GM21619 (cell line): ENCODE data around the gene CMAS.
"Not testable (repeated sequence)": the region's sequence is repeated elsewhere in the genome, so short reads cannot be mapped to it uniquely, and the experiment has no call there.

Source experiments
- ATAC-seq: cut with Tn5 transposase; IDR thresholded peaks from one replicate; pipeline ENCODE4 v1.9.1; 2021; ENCODE audit not compliant: unreplicated experiment

The CMAS gene

DNA sequence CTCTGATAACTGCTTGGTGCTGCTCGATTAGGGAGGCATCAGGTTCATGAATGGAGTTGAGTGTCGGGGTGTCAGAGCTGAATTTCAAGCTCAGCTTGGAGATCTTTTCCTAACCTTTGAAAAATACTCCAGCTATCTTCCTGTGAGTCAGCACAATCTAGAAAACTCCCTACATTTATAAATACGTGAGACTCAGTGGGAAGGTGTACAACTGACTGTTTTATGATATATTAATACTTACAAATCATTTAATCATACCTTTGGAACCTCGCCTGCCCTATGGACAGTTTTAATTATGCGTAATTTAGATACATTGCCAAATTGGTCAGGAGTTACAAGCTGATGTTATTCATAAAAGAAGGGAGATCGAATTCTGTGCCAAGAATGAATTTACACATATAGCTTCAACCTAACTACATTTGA is 961 bp downstream of the CMAS start:
- ATAC-seq: peak; percentile 31

DNA sequence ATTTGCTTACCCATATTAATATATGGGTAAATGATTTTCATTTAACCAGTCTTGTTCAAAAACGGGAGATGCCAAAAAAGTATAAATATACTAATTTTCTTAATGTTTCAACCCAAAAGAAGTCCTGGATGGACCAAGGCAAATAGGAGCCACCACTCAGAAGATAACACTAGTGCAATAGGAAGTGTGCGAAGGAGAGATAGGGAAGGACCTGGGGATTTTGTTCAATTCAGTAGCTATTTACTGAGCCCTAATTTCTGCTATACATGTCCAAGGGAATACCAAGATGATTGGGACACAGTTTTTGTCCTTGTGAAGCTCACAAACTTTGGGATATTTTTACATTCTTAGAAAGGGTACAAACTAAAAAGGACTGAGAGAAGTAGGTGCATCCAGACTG is 1.5 kb downstream of the CMAS start:
- ATAC-seq: no peak

DNA sequence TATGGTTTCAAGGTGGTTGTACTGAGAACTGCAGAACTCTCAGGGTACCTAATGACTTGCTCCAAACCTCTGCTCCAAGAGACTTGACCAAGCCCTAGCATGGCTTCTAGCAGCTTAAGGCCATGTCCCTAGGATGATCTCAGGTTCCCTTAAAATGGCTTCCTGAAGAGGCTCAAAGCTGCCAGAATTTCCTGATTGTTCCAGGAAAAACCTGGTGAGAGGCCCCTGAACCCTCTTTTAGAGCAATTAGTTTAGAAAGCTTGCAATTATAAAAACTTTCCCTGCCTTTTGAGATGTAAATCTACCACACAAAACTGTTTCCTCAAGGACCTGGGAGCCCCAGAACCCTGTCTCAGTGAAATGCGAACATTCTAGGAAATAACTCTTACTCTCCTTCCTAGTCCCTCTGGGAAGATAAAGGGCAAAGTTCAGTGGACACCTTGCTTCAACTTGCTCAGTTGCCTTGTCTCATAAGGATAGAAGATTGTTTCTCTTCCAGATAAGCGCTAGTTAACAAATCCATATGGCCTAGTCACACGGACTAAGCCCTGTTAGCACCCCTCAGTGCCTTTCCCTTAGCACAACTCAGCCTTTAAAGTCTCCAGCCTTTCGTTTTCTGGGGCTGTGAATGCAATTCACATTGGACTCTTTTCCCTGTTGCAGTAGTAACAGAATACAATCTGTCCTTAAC is 2.5 kb downstream of the CMAS start:
- no peak for ATAC-seq

DNA sequence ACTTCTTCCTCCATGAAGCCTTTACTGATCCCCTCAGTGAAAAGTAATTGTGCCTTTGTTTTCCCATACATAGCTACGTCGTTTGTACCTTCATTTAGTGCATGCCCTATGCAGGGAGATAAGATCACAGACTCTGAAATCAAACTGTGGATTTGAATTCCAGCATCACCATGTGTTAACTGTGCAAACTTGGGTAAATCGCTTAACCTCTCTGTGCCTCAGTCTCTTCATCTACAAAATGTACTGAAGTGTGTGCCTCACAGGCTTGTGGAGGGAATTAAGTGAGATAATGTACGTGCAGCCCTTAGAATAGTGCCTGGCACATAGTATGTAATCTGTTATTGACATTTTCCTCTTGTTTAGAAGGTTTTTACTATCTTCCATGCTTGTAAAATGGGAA is 4.1 kb downstream of the CMAS start:
- no peak for ATAC-seq

DNA sequence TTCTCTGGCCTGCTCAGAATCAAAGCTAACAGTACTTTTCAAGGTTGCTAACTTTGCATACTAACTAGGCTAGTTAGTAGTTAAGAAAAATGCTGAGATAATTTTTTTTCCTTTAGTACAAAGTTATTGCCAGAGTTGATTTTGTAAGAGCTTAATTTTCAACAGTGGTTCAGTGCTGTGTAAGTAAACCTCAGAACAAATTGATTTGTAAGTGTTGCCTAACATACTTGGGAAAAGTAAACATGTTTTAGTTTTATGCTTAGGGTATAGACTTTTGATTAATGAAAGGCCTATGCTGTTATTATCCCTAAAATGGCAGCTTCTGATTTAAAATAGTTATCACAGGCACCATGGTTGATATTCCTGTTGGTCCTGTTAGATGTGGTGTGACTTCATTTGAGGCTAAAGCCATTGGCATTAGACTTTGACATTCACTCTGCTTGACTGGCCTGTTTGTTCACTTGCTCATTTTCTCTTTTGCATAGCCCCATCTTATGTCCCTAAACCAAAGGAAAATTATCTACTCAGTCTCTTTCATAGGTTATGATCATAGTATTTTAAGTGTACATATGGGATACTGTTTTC is 5.2 kb downstream of the CMAS start:
- no peak for ATAC-seq

DNA sequence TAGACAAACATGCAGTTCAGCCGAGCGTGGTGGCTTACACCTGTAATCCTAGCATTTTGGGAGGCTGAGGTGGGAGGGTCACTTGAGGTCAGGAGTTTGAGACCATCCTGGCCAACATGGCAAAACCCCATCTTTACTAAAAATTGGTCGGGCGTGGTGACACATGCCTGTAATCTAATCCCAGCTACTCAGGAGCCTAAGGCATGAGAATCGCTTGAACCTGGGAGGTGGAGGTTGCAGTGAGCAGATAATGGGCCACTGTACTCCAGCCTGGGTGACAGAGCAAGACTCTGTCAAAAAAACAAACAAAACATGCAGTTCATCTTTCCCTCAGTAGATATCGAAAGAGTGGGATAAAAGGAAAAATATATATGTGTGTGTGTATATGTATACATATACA is 7.0 kb downstream of the CMAS start:
- not testable (repeated sequence) for ATAC-seq

DNA sequence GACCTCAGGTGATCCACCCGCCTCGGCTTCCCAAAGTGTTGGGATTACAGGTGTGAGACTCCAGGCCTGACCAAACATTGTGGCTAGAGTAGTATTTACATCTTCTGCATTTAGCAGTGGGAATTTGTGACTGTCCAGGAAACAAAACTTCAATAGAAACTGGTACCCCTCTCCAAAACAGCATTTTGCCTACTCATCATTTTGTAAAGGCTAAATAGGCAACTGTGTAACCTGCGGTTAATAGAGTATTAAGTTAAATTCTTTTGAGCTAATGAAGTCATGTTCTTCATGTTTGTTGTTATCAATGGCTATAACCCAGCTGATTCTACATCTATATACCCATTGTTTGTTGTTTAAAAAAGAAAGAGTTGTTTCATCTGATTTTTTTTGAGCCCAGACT is 8.1 kb downstream of the CMAS start:
- no peak for ATAC-seq

DNA sequence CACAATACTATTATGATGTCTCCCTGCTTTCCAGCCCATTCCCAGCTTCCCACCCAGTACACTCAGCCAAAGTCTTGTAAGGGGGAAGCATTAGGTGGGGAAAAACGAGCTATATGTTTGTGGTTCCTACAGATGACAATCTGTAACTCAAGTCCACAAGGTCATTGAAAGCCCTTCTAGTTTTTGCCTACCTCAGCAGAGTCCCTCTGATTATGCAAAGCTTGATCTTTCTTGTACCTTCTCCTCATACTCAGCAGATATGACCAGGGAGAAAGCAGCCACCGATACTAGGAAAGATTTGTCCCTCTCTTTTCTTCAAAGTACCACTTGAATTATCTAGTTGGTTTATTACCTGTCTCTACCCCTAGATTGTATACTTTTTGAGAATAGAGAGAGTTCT is 10.6 kb downstream of the CMAS start:
- ATAC-seq: no peak

DNA sequence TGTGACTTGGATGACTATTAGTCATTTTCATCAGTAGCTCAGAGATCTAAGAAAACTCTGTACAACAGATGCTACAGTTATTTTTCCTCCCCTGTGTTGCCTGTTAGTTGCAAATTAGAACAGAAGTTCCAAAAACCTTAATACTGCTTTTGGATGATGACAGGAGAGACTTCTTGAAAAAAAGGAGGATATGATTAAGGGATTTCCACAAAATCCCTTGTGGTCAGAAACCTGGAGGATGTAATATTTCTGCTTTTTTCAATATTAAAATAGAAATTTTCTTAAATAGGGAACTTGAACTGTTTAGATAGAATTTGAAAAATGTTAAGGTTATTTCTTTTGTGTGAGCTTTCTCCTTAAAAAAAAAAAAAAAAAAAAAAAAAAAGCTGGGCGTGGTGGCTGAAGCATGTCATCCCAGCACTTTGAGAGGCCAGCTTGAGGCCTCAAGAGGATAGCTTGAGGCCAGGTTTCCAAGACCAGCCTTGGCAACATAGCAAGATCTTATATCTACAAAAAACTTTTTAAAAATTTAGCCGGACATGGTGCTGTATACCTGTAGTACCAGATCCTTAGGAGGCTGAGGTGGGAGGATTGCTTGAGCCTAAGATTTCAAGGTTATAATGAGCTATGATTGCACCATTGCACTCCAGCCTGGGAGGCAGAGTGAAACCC is 14.1 kb downstream of the CMAS start:
- ATAC-seq: no peak

DNA sequence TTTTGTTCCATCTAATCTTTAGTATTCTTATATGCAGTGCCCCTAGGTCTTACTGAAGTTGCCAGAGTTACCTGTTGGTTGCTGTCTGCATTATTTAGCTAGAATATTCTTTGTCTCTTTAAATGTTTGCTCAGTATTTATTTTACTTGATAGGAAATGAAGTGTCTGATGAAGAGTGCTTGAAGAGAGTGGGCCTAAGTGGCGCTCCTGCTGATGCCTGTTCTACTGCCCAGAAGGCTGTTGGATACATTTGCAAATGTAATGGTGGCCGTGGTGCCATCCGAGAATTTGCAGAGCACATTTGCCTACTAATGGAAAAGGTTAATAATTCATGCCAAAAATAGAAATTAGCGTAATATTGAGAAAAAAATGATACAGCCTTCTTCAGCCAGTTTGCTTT is 18.9 kb downstream of the CMAS start:
- ATAC-seq: no peak

DNA sequence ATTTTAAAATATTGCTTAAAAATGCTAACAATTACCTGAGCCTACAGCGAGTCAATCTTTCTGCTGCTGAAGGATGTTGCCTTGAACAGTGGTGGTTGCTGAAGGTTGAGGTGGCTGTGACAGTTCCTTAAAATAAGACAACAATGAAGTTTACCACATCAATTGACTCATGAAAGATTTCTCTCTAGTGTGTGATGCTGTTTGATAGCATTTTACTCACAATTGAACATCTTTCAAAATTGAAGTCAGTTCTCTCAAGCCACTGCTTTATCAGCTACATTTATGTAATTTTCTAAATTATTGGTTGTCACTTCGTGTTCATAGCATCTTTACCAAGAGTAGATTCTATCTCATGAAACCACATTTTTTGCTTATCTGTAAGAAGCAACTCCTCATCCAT is 20.3 kb downstream of the CMAS start:
- no peak for ATAC-seq

DNA sequence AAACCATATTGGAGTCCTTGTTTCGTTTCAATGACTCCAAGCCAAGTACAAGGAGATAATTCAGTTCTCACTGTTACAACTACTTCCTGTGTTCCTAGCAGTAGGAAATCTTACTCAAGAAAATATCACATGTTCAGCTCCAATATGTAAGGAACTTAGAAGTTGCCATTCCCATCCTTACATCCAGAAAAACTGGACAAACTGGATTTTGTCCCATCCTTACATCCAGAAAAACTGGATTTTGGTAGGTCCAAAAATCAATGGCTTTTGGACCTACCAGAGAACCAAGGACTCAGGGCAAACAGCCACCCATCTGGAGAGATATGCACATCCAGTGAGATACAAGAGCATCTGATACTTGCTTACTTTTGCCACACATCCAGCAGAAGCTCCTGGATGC is 23.8 kb downstream of the CMAS start:
- no peak for ATAC-seq

DNA sequence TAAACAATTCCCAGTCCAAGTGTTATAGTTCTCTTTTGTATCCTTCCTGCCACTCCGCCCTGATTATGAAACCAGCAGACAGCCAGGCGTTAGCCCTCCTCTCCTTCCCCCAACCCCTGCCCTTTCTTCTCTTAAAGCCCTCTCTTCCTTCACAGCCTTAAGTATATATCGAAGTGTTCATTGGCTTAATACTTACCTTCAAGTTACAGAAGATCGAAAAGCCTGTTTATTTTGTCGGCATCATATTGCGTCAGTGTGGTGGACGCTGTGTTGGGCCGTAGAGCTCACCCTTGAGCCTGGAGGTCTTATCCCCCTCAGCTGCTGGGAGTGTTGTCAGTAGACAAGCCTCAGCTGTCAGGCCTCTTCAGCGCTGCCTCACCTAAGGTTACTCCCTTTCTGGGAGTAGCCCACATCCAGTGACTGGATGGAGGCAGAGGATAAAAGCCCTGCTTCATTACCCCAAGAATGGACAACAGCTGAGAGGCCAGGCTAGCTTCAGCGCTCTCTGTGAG is 36.2 kb downstream of the CMAS start:
- no peak for ATAC-seq

DNA sequence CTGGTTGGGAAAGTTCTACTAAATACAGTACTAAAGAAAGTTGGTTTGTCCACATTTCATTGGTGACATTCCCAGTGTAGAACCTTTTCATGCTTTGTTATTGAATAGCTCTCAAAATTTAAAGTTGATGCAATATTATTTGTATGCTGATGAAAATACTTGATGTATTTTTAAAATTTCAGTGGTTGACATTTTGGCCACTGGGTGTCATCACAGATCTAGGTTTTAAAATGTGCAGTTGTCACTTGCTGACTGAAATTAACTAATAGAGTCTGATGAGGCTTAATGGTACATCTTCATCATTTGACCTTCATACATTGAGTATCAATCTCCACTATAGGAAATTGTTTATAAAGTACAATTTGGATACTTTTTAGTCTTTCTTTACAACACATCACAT is 37.1 kb downstream of the CMAS start:
- no peak for ATAC-seq

DNA sequence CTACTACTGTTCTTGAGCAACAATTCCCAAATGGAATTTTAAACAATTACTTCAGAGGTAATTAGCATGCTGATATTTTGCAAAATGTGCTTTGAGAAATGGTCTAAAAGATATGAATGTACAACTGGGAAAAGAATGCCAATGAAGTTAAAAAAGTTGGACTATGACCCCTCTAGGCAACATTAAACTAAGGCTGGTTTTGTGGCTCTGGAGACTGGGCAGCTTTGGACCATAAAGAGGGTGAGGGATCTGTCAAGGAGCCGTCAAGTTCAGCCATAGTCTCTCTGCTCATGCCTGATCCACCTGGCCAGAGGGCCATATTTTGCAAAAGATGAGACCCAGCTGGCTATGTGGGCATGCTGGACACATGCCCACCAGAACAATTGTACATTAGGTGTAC is 38.8 kb downstream of the CMAS start:
- ATAC-seq: no peak

DNA sequence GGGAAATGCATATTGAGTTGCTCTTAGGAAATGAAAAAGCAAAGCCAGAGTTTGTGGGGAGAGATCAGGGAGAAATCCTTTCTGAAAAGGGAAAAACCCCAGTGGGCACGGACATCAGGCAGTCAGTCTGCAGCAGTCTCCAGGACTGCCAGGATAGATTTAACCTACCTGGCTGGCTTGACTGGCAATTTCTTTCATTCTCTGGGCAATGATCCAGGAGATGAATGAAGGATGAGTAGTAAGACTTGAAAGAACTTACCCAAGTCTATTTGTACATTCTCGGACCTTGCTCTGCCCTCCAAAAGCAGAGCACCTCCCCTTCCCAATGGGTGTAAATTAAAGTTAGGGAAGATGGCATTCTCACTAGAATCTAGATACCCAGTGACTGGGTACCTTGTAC is 42.9 kb downstream of the CMAS start:
- no peak for ATAC-seq

DNA sequence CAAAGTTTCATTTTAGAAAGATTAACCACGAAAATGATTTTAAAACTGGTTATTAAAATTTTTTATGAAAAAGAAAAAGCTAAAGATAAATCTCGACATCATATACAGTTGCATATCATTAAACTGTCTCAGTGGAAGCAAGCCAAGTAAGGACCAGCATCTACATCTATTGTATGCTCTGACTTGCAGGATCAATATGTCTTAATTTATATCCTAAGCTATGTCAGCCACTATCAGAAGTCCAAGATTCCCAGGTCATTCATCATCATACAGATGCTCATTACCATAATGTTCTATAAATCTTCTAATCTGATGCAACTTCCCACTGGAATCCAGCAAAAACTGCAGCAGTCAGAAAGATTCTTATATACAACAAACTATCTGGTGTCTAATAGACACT is 43.5 kb downstream of the CMAS start:
- no peak for ATAC-seq

DNA sequence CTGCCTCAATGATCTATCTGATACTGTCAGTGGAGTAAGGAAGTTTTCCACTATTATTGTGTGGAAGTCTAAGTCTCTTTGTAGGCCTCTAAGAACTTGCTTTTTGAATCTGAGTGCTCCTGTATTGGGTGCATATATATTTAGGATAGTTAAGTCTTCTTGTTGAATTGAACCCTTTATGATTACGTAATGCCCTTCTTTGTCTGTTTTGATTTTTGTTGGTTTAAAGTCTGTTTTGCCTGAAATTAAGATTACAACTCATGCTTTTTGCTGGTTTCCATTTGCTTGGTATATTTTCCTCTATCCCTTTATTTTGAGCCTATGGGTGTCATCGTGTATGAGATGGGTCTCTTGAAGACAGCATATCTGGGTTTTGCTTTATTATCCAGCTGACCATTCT is 53.0 kb downstream of the CMAS start:
- not testable (repeated sequence) for ATAC-seq

DNA sequence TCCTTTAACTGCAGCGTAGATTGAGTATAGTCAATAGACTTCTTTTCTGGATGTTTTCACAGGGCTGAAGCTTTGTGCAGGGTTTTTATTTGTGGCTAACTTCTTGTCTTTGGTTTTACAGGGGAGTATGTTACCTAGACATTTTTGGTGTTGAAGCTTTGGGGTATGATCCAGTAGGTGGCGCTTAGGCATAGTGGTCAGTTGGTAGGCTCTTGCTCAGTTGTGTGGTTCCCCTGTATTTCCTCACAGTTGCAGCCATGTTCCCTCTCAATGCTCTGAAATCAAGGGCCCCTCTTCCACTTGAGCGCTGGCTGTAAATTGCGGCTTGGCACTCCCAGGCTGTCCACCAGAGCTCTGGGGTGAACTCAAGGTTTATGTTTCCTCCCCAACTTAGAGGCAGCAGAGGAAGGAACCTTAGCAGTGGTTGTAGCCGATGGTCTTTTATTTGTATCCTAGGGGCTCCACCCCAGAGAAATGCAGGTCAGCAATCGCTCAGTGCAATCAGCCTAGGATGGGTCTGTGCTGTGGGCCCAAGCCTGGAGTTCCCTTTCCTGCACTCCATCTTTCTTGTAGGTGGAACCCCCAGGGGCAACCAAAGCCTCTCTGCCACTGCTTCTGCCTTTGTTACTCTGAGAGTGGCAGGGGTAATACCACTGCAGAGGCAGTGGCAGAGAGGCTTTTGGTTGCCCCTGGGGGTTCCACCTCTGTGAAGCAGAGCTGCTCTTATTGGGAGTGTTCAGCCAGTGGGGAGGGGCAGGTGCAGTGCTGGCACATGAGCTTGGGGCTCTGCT is 55.1 kb downstream of the CMAS start:
- peak; percentile 41 for ATAC-seq

DNA sequence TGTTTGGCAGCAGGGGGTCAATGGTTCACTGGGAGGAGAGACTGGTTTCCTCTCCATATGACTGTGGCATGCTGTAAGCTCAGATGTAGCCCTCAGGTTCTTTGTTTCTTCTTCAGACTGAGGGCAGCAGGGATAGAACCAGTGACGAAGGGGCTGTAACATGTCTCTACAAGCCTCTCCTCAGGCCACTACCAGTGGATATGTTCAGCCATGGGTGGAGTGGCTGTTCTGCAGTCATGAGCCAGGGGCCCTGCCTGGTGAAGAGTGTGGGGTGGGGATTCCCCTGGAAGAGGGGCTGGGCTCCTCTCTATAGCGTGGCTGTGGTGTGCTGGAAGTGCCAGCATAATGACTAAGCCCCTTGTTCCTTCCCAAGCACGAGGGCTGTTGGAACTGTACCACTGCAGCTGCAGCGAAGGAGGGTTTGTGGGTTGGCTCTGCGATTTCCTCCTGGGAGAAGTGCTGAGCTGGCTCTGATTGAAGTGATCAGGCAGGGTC is 55.8 kb downstream of the CMAS start:
- ATAC-seq: peak; percentile 45

DNA sequence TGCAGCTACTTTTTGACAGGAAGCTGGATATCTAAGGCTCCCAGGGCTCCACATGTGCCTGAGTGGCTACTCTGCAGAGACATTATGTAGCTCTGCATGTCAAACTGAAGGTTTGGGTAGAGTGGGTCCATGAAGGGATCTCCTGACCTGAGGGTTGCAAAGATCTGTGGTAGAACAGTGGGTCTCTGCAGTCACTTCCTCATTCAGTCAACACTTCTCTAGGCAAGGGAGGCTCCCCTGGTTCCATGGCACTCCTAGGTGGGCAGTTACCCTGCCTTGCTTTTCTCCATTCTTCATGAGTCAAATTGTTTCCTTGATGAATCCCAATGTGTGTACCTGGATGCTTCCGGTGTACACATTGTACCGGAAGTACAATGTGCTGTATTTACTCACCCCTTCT is 57.4 kb downstream of the CMAS start:
- no peak for ATAC-seq
